ENCODE data around the gene PTGDR. TPM values are rescaled to one million over a fixed set of nuclear protein-coding genes. Genes with fewer than 3 reads are reported as not detected.

Gene PTGDR, protein sequence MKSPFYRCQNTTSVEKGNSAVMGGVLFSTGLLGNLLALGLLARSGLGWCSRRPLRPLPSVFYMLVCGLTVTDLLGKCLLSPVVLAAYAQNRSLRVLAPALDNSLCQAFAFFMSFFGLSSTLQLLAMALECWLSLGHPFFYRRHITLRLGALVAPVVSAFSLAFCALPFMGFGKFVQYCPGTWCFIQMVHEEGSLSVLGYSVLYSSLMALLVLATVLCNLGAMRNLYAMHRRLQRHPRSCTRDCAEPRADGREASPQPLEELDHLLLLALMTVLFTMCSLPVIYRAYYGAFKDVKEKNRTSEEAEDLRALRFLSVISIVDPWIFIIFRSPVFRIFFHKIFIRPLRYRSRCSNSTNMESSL
- not detected in 5 replicates for total RNA-seq (2022; extraction: Qiagen RNA extraction)

DNA sequence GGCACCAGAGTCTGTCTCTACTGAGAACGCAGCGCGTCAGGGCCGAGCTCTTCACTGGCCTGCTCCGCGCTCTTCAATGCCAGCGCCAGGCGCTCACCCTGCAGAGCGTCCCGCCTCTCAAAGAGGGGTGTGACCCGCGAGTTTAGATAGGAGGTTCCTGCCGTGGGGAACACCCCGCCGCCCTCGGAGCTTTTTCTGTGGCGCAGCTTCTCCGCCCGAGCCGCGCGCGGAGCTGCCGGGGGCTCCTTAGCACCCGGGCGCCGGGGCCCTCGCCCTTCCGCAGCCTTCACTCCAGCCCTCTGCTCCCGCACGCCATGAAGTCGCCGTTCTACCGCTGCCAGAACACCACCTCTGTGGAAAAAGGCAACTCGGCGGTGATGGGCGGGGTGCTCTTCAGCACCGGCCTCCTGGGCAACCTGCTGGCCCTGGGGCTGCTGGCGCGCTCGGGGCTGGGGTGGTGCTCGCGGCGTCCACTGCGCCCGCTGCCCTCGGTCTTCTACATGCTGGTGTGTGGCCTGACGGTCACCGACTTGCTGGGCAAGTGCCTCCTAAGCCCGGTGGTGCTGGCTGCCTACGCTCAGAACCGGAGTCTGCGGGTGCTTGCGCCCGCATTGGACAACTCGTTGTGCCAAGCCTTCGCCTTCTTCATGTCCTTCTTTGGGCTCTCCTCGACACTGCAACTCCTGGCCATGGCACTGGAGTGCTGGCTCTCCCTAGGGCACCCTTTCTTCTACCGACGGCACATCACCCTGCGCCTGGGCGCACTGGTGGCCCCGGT lies at the start of gene PTGDR:
PTGDR (plus strand) TSS at position 198 of the 778 bp plus-strand sequence; CDS start at position 315, 117 bp downstream.

DNA sequence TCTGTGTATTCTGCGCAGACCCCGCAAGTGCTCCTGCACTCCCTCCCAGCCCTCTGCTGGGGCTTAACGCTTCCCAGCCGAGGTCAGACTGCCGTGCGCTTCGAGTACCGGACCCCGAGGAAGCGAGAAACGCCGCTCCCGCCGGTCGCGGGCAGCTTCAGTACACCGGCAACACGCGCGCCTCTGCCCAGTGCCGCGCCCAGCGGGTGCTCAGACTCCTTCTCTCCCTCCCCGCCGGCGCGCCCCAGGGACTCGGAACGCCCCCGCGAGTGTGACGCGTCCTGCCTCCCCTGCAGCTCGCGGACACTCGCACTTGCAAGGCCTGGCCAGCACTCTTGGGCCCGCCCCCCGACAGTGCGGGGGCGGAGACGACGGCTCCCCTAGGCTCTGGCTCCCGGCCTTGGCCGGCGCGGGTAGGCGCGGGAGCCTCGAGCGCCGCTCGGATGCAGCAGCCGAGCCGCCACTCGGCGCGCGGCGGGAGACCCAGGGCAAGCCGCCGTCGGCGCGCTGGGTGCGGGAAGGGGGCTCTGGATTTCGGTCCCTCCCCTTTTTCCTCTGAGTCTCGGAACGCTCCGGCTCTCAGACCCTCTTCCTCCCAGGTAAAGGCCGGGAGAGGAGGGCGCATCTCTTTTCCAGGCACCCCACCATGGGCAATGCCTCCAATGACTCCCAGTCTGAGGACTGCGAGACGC lies 46.6 kb downstream of the PTGDR start, which contains the start of gene PTGER2:
PTGER2 (plus strand) TSS at position 410 of the 692 bp plus-strand sequence; CDS start at position 647, 237 bp downstream.

Other genes starting within 250 kb of the PTGDR start
- gene NID2, start 198.6 kb upstream of the PTGDR start, total RNA-seq (2022; extraction: Qiagen RNA extraction): 29.2 to 42.4 TPM (median 31.9 TPM) in 5 replicates
- 2.7 to 4.6 TPM (median 4.2 TPM) in 5 replicates for gene PTGER2, start 46.6 kb downstream of the PTGDR start, total RNA-seq (2022; extraction: Qiagen RNA extraction)